ENCODE measurements around the gene NCOR2.

NCOR2 gene

DNA sequence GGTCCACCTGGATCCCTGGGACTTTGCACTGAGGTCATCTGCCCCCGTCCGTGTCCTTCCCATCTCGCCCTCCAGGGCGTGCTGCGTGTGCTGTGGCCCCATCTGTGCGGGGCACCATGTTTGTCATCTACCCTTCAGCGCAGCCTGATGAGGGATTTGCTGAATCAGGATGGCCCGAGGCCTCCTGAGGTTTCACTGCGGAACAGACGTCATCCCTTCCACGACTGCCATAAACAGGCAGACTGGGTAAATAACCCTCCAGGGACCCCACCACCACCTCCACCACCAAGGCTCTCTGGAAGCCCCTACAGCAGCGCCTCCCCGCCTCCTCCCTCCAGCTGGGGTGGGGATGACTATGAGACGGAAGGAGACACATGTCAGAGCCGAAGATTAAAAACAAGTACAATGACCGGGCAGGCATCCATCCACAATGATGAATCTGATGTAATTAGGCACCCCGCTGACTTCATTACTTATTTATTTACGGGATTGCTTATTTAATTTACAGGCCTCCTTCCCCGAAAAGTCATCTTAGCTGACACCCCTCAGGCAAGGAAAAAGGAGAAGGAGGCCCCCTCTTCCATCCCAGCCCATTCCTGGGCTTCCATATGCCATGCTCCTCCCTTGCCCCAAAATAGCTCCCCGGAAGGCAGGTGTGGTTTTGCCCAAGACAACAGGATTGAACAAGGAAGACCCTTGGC is 39.4 kb downstream of the NCOR2 start:
- no peak for DNase-seq (ENCODE audit: low read depth in 2 of 2, low spot score in 1 of 2)

DNA sequence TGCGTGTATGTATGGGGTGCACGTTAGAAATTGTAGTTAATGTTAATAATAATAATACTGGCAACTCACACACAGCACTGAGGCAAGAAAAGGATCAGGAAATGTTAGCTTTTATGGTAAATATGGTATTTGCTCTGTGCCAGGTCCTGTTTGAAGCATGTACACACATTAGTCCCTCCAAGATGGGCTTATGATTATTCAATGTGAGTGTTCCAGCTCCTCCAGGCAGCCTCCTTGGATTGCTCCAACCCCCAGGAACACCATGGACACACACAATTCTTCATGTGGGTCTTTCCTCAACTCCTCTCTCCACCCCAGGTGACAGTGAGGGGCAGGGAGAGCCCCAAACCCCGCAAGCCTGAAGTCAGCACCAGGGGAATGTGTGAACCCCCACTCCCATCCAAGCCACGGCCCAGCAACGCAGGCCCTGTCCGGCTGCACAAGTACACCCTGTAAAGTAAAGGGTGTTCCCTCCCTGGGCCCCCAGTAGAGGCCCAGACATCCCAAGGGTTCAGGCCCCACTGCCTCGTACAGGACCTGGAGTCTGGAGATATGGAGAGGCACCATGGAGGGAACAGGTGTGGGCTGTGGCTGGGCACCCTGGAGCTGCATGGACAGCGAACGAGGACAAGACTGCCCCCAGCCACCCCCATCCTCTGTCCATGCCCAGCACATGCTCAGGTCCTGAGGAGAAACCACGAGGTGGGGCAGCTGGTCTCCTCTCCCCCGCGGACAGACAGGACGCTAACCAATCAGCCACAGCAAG is 41.3 kb downstream of the NCOR2 start:
- DNase-seq (ENCODE audit: low read depth in 2 of 2, low spot score in 1 of 2), result no peak

- DNase-seq (ENCODE audit: low read depth in 2 of 2, low spot score in 1 of 2), result no peak
Measured at GRCh38 chr12:124525455-124525854, 42.0 kb downstream of the NCOR2 start.

GRCh38 chr12:124524231-124524925 is 43.0 kb downstream of the NCOR2 start:
- no peak for DNase-seq (ENCODE audit: low read depth in 2 of 2, low spot score in 1 of 2)

GRCh38 chr12:124523071-124523470 is 44.3 kb downstream of the NCOR2 start:
- DNase-seq (ENCODE audit: low read depth in 2 of 2, low spot score in 1 of 2), result no peak

- DNase-seq (ENCODE audit: low read depth in 2 of 2, low spot score in 1 of 2), result no peak
Measured at GRCh38 chr12:124520907-124521306, 46.5 kb downstream of the NCOR2 start.

GRCh38 chr12:124520265-124520701 is 47.1 kb downstream of the NCOR2 start:
- DNase-seq (ENCODE audit: low read depth in 2 of 2, low spot score in 1 of 2), result no peak

DNA sequence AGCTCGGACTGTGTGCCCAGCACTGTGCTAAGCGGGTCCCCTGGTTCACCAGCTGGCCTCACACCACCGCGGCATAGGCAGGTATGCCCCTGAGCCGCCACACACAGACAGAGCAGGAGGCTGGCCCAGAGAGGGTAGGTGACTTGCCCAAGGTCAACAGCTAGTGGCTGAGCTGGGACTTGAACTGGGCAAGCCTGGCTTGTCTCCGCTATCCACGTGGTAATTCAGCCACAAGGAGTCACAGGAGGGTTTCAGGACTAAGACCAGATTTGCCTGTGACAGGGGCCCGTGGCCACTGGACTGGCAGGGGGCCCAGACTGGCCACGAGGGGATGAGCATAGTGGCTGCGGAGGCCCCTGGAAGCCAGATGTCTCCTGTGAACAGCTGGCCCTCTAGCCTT is 47.7 kb downstream of the NCOR2 start:
- DNase-seq (ENCODE audit: low read depth in 2 of 2, low spot score in 1 of 2), result no peak

DNA sequence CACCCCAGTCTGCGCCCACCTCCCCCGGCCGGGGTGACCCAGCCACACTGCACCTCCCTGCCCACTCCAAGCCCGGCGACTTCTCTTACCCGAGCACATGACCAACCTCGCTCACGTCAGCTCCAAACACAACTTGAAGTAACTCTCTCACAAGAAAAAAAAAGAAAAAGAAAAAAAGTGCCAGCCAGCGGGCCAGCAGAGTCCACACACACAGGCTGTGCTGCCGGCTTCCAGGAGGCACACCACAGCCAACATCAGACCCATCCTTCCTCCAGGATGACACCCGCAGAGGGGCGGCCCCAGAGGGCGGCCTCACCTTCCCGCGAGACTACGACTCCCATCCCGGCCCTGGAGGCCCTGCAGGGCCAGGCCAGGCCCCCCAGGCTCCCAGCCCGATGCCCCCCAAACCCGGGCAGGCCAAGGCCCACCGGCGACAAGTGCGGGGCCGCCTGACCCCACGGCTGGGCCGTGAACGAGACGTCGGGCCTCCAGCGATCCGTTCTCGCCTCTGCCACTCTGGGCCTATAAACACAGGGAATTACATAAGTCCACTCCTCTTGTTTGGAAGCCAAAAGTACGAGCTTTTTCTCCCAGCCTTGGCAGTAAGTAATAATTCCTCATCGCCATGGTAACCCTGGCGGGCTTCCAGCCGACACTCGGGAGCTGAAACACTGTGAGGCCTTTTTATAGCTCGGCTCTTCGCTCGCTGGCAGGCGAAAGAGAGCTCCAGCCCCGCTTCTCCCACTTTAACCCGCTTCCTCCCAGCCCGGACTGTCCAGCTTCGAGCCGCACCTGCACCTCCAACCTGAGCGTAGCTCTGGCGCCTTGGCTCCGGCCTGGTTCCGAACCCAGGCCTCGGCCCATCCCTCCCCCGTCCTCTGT is 49.1 kb downstream of the NCOR2 start:
- DNase-seq (ENCODE audit: low read depth in 2 of 2, low spot score in 1 of 2), result no peak
